Breast epithelium (tissue), 4 donors: ENCODE data around the gene DRD5. TPM values are rescaled to one million over a fixed set of nuclear protein-coding genes. Genes with fewer than 3 reads are reported as not detected.
"Not testable (repeated sequence)": the region's sequence is repeated elsewhere in the genome, so short reads cannot be mapped to it uniquely, and the experiment has no call there.

Experiments used
- DNase-seq, 2 donors: peaks; one replicate each; pipeline ENCODE4 v3.0.0-alpha.2; 2019; ENCODE audit warnings: low spot score in 2 of 2
- H3K27ac ChIP-seq, 2 donors: fragments of 200-600 bp; sonication (generic) in 1 of 2; one replicate each; pipeline ENCODE4 v1.5.1; 2016 to 2019; ENCODE audit warnings: mild to moderate bottlenecking in 1 of 2
- H3K27me3 ChIP-seq, 2 donors: fragments of 200-600 bp; sonication (generic) in 1 of 2; one replicate each; pipeline versions ENCODE4 v1.5.1 to v1.6.0; 2017 to 2019; ENCODE audit warnings: control low read depth in 1 of 2, mild to moderate bottlenecking in 1 of 2
- H3K36me3 ChIP-seq: fragments of 200-600 bp; one replicate; pipeline ENCODE4 v1.5.1; 2019
- H3K4me1 ChIP-seq, 2 donors: fragments of 200-600 bp; sonication (generic); one replicate each; pipeline ENCODE4 v1.5.1; 2016 to 2019; ENCODE audit warnings: control low read depth in 1 of 2
- H3K4me3 ChIP-seq, 3 donors: fragments of 200-600 bp; sonication (generic); 1 replicate in 2 of 3; 2 replicates in 1 of 3; pipeline ENCODE4 v1.5.1; 2016 to 2019; ENCODE audit warnings: mild to moderate bottlenecking in 3 of 3, moderate library complexity in 2 of 3
- H3K9me3 ChIP-seq, 2 donors: fragments of 200-600 bp; sonication (generic) in 1 of 2; one replicate each; pipeline ENCODE4 v1.5.1; 2016 to 2019; ENCODE audit warnings: control low read depth in 1 of 2
- POLR2A ChIP-seq: fragments of 450-650 bp; IDR thresholded peaks from one replicate; pipeline ENCODE4 v1.6.1; 2016; ENCODE audit warnings: antibody characterized with exemption, mild to moderate bottlenecking, moderate library complexity
- POLR2AphosphoS5 ChIP-seq, 3 donors: sonication (generic); formaldehyde crosslinking; IDR thresholded peaks; one replicate each; pipeline ENCODE4 v1.6.1; 2017; ENCODE audit warnings: antibody characterized with exemption in 3 of 3
- intact Hi-C: fragments of 100-400 bp; cut with DNase I; formaldehyde crosslinking; loops from one replicate; pipeline ENCODE4 v1.15.1; 2023; ENCODE audit warnings: low total_unique reads
- total RNA-seq, 3 donors: library from RNA; depleted of rRNA; stranded (reverse); fragments of >200 nt; gene quantifications; one replicate each; pipeline ENCODE4 v1.1.0, GENCODE V29; 2016
- TF ChIP-seq, protein P1 (sequence below), 3 donors: fragments of 450-650 bp; IDR thresholded peaks; one replicate each; pipeline ENCODE4 v1.5.1; 2016 to 2017; ENCODE audit warnings: antibody characterized with exemption in 3 of 3, mild to moderate bottlenecking in 3 of 3, moderate library complexity in 3 of 3

The DRD5 gene
- total RNA-seq, result not detected

DNA sequence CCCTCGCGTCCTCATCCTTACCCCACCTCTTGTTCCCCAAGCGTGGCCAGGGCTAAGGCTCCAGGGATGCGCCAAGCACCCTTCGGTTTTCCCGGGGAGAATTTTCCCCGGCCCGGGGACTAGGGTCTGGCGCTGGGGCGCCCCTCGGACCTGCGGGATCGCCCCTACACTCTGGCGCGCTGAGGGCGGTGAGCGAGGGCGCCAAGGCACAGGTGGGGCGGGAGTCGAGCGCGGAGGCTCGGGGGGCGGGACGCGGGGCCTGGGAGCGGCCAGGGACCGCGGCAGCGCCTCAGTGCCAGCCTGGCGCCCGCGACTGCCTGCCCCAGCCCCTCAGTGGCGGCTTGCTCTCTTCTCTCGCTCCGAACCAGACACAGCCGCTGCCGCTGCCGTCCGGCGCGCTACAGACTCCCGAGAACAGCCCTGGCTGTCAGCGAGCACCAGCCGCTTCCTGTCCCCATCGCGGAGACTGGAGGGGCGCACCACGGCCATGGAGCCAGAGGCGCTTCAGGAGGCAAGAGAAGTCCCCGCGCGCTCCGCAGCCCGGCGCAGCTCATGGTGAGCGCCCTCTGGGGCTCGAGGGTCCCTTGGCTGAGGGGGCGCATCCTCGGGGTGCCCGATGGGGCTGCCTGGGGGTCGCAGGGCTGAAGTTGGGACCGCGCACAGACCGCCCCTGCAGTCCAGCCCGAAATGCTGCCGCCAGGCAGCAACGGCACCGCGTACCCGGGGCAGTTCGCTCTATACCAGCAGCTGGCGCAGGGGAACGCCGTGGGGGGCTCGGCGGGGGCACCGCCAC lies at the start of gene DRD5:
Gene DRD5, plus strand, starts transcription at position 292 of the 793 bp plus-strand sequence. Its CDS starts 396 bp downstream, at position 688.
- H3K4me3 ChIP-seq, result no peak within 1 kb of the TSS

DNA sequence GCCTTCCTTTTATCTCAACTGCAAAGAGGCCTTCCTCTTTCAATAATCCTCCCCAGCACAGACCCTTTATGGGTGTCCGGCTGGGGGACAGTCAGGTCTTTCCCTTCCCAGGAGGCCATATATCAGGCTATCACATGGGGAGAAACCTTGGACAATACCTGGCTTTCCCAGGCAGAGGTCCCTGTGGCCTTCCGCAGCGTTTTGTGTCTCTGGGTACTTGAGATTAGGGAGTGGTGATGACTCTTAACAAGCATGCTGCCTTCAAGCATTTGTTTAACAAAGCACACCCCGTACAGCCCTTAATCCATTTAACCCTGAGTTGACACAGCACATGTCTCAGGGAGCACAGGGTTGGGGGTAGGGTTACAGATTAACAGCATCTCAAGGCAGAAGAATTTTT lies 49.2 kb upstream of the DRD5 start:
- H3K36me3 ChIP-seq, H3K27me3 ChIP-seq, H3K4me3 ChIP-seq, H3K4me1 ChIP-seq, H3K9me3 ChIP-seq, DNase-seq, H3K27ac ChIP-seq, intact Hi-C loops: not testable (repeated sequence)

More for the DNA sequence above, at the start of gene DRD5:
- peaks cover 4 to 29% of the 10 kb centered on the region in 2 donors for H3K27me3 ChIP-seq
- no peak within 1 kb of the TSS for H3K27ac ChIP-seq
- TF ChIP-seq, protein P1, sequence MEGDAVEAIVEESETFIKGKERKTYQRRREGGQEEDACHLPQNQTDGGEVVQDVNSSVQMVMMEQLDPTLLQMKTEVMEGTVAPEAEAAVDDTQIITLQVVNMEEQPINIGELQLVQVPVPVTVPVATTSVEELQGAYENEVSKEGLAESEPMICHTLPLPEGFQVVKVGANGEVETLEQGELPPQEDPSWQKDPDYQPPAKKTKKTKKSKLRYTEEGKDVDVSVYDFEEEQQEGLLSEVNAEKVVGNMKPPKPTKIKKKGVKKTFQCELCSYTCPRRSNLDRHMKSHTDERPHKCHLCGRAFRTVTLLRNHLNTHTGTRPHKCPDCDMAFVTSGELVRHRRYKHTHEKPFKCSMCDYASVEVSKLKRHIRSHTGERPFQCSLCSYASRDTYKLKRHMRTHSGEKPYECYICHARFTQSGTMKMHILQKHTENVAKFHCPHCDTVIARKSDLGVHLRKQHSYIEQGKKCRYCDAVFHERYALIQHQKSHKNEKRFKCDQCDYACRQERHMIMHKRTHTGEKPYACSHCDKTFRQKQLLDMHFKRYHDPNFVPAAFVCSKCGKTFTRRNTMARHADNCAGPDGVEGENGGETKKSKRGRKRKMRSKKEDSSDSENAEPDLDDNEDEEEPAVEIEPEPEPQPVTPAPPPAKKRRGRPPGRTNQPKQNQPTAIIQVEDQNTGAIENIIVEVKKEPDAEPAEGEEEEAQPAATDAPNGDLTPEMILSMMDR (IDR thresholded peaks at IDR 0.05), result no peak
- TF ChIP-seq POLR2AphosphoS5 (IDR thresholded peaks at IDR 0.05) (no peak), POLR2A (no peak)
- no peak for DNase-seq
- intact Hi-C loops, result no loop called here
- H3K4me1 ChIP-seq, result no peaks in the 10 kb centered on the region
- H3K36me3 ChIP-seq, result no peaks in the 10 kb centered on the region
- H3K9me3 ChIP-seq, result no peaks in the 10 kb centered on the region

DNA sequence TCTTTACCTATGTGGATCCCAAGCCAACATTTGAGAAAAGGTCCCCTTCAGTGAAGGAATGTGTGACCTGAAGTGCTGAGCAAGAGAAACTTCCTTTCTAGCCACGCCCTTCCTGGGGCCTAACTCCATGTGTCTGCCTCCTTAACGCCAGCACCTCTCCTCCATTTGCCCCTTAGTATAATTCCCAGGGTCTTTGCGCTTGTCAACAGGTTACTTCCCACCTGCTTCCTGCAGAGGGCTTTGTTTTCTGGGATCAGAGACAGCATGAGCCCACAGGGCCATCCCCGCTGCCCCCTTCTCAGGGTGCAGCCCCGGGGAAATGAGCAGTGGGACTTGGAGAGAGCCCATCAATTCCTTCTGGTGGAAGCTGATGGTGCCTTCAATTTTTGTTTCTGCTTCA lies 45.9 kb upstream of the DRD5 start:
- intact Hi-C loops, result no loop called here
- Histone ChIP-seq H3K4me3 (no peak overlapping the region), H3K9me3 (no peaks in the 10 kb centered on the region), H3K4me1 (no peaks in the 10 kb centered on the region), H3K27me3 (no peaks in the 10 kb centered on the region), H3K36me3 (no peaks in the 10 kb centered on the region), H3K27ac (no peak overlapping the region)
- DNase-seq, result no peak
- TF ChIP-seq, protein P1 (IDR thresholded peaks at IDR 0.05), result no peak
- TF ChIP-seq POLR2A (no peak), POLR2AphosphoS5 (IDR thresholded peaks at IDR 0.05) (no peak)

DNA sequence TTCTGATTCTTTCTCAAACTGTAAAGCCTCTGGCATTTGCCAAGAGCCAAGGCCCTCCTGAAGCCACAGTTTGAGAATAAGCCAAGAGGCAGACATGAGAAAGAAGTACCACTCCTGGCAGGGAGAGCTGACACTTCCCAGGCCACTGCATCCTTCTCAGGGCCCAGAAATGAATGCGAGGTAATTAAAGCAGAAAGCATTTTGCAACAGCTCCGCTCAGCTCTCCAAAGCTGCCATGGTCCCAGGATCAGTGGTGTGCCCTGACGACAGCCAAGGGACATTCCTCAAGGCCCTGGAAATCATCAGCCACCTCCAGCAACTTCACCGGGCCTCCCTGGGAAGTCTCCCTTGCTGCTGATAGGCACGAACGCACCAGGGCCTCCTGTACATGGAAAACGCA lies 44.2 kb upstream of the DRD5 start:
- H3K4me3 ChIP-seq, H3K27ac ChIP-seq, DNase-seq, H3K4me1 ChIP-seq, H3K27me3 ChIP-seq, H3K9me3 ChIP-seq, H3K36me3 ChIP-seq, intact Hi-C loops: not testable (repeated sequence)

DNA sequence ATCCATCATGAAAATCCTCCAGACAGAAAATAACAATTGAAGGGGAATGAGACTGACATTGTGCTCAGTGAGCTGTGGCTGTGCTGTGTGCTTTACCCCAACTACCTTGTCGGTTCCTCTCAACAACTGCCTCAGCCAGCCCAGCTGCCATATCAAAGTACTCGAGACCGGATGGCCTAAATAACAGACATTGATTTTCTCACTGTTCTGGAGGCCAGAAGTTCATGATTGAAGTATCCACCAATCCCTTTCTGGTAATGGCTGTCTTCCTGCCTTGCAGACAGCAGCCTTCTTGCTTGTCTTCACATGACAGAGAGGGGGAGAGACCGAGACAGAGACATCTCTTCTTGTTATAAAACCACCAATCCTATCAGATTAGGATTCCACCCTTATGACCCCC lies 37.6 kb upstream of the DRD5 start:
- DNase-seq, H3K4me3 ChIP-seq, intact Hi-C loops, H3K36me3 ChIP-seq, H3K27me3 ChIP-seq, H3K4me1 ChIP-seq, H3K27ac ChIP-seq, H3K9me3 ChIP-seq: not testable (repeated sequence)

DNA sequence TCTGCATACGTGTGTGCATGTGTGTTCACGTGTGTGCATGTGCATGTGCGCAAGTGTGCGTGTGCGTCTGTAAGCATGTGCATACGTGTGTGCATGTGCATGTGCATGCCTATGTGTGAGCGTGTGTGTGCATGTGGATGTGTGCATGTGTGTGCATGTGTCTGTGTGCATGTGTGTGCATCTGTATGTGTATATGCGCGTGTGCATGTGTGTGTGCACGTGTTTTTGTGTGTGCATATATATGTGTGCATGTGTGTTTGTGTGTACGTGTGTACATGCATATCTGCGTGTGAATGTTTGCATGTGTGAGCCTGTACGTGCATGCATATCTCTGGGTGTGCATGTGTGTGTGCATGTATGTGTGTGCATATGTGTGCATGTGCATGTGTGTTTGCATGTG lies 35.7 kb upstream of the DRD5 start:
- H3K4me1 ChIP-seq, result no peaks in the 10 kb centered on the region
- no peaks in the 10 kb centered on the region for H3K27me3 ChIP-seq
- no peaks in the 10 kb centered on the region for H3K9me3 ChIP-seq
- no peak for DNase-seq
- intact Hi-C loops, result no loop called here
- no peak for TF ChIP-seq POLR2AphosphoS5 (IDR thresholded peaks at IDR 0.05)
- no peak for TF ChIP-seq POLR2A
- TF ChIP-seq, protein P1 (IDR thresholded peaks at IDR 0.05), result no peak
- no peak overlapping the region for H3K4me3 ChIP-seq
- no peak overlapping the region for H3K27ac ChIP-seq
- no peaks in the 10 kb centered on the region for H3K36me3 ChIP-seq
